Posterior vena cava (tissue), 2 donors: ENCODE measurements around the gene SEMA3A. TPM values are rescaled to one million over a fixed set of nuclear protein-coding genes. Genes with fewer than 3 reads are reported as not detected.

Experiments used
- DNase-seq: peaks from one replicate; pipeline ENCODE4 v3.0.0-alpha.2; 2020; ENCODE audit warnings: low spot score
- intact Hi-C, 2 donors: fragments of 100-400 bp; cut with DNase I; formaldehyde crosslinking; loops; one replicate each; pipeline versions ENCODE4 v1.14.1 to v1.14.2; 2022 to 2023
- total RNA-seq, 2 donors: library from RNA; stranded (reverse); fragmentation: NEBNext Ultra II Directional; extraction: Animal tissue kit (Norgen Biotek cat#: 25700); gene quantifications; one replicate each; pipeline ENCODE4 v1.2.1, GENCODE V29; 2021
- donor health status: DM: yes; HTN: yes; CAD: no.
- donor health status: DM: yes; HTN: yes; CAD: no.

The SEMA3A gene
- total RNA-seq, 2 donors from 2014 or later, result 10.9 to 19.4 TPM

- intact Hi-C loops, result no loop called here
Measured at GRCh38 chr7:84044834-84045233, 149.8 kb downstream of the SEMA3A start.

GRCh38 chr7:84043661-84044191 is 150.9 kb downstream of the SEMA3A start:
- no peak for DNase-seq
- intact Hi-C loops, result no loop called here

More at GRCh38 chr7:84044834-84045233, 149.8 kb downstream of the SEMA3A start:
- no peak for DNase-seq

- no peak for DNase-seq
Measured at GRCh38 chr7:84042110-84042539, 152.5 kb downstream of the SEMA3A start.

GRCh38 chr7:84041649-84042048 is 152.9 kb downstream of the SEMA3A start:
- no peak for DNase-seq
- intact Hi-C loops, result no loop called here

More at GRCh38 chr7:84042110-84042539, 152.5 kb downstream of the SEMA3A start:
- intact Hi-C loops, result no loop called here

GRCh38 chr7:84040355-84040754 is 154.2 kb downstream of the SEMA3A start:
- intact Hi-C loops, result no loop called here
- no peak for DNase-seq

GRCh38 chr7:84039432-84039831 is 155.2 kb downstream of the SEMA3A start:
- no peak for DNase-seq
- intact Hi-C loops, result no loop called here

- DNase-seq, result no peak
- intact Hi-C loops, result no loop called here
Measured at GRCh38 chr7:84027678-84028077, 166.9 kb downstream of the SEMA3A start.

- intact Hi-C loops, result no loop called here
- peak; percentile 78 for DNase-seq
Measured at GRCh38 chr7:84025332-84025927, 169.2 kb downstream of the SEMA3A start.

GRCh38 chr7:84022684-84023308 is 171.8 kb downstream of the SEMA3A start:
- intact Hi-C loops, result no loop called here
- no peak for DNase-seq

GRCh38 chr7:84022009-84022408 is 172.6 kb downstream of the SEMA3A start:
- no peak for DNase-seq
- intact Hi-C loops, result no loop called here

- intact Hi-C loops, result no loop called here
- no peak for DNase-seq
Measured at GRCh38 chr7:84021292-84021908, 173.2 kb downstream of the SEMA3A start.

GRCh38 chr7:84017651-84018050 is 176.9 kb downstream of the SEMA3A start:
- no peak for DNase-seq
- intact Hi-C loops, result no loop called here

GRCh38 chr7:84013616-84014240 is 180.9 kb downstream of the SEMA3A start:
- no peak for DNase-seq
- intact Hi-C loops, result no loop called here

GRCh38 chr7:84009782-84010181 is 184.8 kb downstream of the SEMA3A start:
- intact Hi-C loops, result no loop called here
- DNase-seq, result no peak

- intact Hi-C loops, result no loop called here
- no peak for DNase-seq
Measured at GRCh38 chr7:84009051-84009450, 185.5 kb downstream of the SEMA3A start.

- no peak for DNase-seq
- intact Hi-C loops, result no loop called here
Measured at GRCh38 chr7:84003191-84003590, 191.4 kb downstream of the SEMA3A start.

- no peak for DNase-seq
- intact Hi-C loops, result no loop called here
Measured at GRCh38 chr7:84002348-84002747, 192.2 kb downstream of the SEMA3A start.

- no peak for DNase-seq
- intact Hi-C loops, result no loop called here
Measured at GRCh38 chr7:83996879-83997278, 197.7 kb downstream of the SEMA3A start.

- intact Hi-C loops, result no loop called here
- no peak for DNase-seq
Measured at GRCh38 chr7:83987764-83988163, 206.8 kb downstream of the SEMA3A start.

- intact Hi-C loops, result no loop called here
- DNase-seq, result no peak
Measured at GRCh38 chr7:83985821-83986220, 208.8 kb downstream of the SEMA3A start.
